ENCODE measurements around the gene ATP5F1B.

Gene ATP5F1B

DNA sequence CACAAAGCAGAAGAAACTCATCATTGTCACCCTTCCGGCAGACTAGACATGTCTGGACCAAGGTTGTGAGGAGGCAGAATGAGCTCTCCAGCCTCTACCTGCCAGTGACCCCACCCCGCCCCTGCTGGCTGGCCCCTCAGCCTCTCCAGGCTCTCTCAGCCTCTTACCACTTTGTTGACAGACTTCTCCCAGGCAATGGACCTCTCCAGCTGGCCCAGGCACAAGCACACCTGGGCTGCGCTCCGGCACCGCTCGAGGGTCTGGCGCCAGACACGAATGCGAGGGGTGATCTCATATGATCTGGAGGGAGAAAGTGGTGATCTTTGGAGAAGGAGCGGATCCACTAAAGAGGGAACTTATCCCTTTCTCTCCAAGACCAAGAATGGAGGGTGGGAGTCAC is 46.0 kb downstream of the ATP5F1B start:
- no peaks in the 10 kb centered on the region for H3K4me1 ChIP-seq (ENCODE audit: insufficient read depth, low read length)
- H3K27me3 ChIP-seq (ENCODE audit: insufficient read depth, low read length, poor library complexity), result no peaks in the 10 kb centered on the region
- no peaks in the 10 kb centered on the region for H3K9me3 ChIP-seq (ENCODE audit: insufficient read depth, low read length, severe bottlenecking)
- H3K9ac ChIP-seq (ENCODE audit: low read depth, low read length), result no peak overlapping the region
- H3K4me3 ChIP-seq (ENCODE audit: low read depth in 1 of 2, low read length in 2 of 2), result no peak overlapping the region
- peaks cover 84% of the 10 kb centered on the region for H3K36me3 ChIP-seq (ENCODE audit: insufficient read depth, low read length)
- no peaks in the 10 kb centered on the region for H4K20me1 ChIP-seq (ENCODE audit: insufficient read depth, low read length)
- TF ChIP-seq EZH2 (IDR thresholded peaks at IDR 0.05; ENCODE audit: borderline replicate concordance, low read depth, low read length, severe bottlenecking), result no peak
- TF ChIP-seq, protein P1, sequence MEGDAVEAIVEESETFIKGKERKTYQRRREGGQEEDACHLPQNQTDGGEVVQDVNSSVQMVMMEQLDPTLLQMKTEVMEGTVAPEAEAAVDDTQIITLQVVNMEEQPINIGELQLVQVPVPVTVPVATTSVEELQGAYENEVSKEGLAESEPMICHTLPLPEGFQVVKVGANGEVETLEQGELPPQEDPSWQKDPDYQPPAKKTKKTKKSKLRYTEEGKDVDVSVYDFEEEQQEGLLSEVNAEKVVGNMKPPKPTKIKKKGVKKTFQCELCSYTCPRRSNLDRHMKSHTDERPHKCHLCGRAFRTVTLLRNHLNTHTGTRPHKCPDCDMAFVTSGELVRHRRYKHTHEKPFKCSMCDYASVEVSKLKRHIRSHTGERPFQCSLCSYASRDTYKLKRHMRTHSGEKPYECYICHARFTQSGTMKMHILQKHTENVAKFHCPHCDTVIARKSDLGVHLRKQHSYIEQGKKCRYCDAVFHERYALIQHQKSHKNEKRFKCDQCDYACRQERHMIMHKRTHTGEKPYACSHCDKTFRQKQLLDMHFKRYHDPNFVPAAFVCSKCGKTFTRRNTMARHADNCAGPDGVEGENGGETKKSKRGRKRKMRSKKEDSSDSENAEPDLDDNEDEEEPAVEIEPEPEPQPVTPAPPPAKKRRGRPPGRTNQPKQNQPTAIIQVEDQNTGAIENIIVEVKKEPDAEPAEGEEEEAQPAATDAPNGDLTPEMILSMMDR (IDR thresholded peaks at IDR 0.05; ENCODE audit: borderline replicate concordance, extremely low read depth, low read length, poor library complexity, severe bottlenecking), result no peak
- no peak overlapping the region for H2AFZ ChIP-seq (ENCODE audit: low read depth, low read length)
- no peak overlapping the region for H3K27ac ChIP-seq (ENCODE audit: low read length)
- no peak overlapping the region for H3K4me2 ChIP-seq (ENCODE audit: insufficient read depth, low read length)
- DNase-seq (no peak), ATAC-seq (ENCODE audit: insufficient read depth, low read depth) (no peak)
- H3K79me2 ChIP-seq (ENCODE audit: insufficient read depth, low read length), result no peaks in the 10 kb centered on the region

DNA sequence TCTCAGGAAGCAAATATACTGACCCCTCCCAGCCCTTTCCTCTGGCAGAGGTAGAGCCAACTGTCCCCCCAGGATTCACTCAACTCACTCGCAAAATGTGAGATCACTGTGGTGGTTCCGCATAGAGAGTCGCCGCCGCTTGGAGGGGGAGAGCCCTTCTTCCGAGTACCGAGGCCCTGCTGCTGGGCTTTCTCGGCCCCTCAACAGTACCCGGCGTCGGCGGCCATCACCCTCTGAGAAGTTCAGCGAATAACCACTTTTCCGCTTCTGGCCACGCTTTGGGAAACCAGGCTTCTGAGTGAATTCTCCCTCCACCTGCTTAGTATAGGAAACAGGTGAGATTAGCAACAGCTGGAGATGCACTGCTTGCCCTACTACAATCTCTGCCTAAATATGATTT is 46.7 kb downstream of the ATP5F1B start:
- H3K4me1 ChIP-seq (ENCODE audit: insufficient read depth, low read length), result no peaks in the 10 kb centered on the region
- no peak overlapping the region for H2AFZ ChIP-seq (ENCODE audit: low read depth, low read length)
- no peak overlapping the region for H3K9ac ChIP-seq (ENCODE audit: low read depth, low read length)
- no peaks in the 10 kb centered on the region for H3K79me2 ChIP-seq (ENCODE audit: insufficient read depth, low read length)
- no peaks in the 10 kb centered on the region for H4K20me1 ChIP-seq (ENCODE audit: insufficient read depth, low read length)
- no peaks in the 10 kb centered on the region for H3K9me3 ChIP-seq (ENCODE audit: insufficient read depth, low read length, severe bottlenecking)
- no peak overlapping the region for H3K4me2 ChIP-seq (ENCODE audit: insufficient read depth, low read length)
- H3K36me3 ChIP-seq (ENCODE audit: insufficient read depth, low read length), result peaks cover 76% of the 10 kb centered on the region
- H3K27me3 ChIP-seq (ENCODE audit: insufficient read depth, low read length, poor library complexity), result no peaks in the 10 kb centered on the region
- DNase-seq (no peak), ATAC-seq (ENCODE audit: insufficient read depth, low read depth) (no peak)
- no peak overlapping the region for H3K27ac ChIP-seq (ENCODE audit: low read length)
- TF ChIP-seq, protein P1 (IDR thresholded peaks at IDR 0.05; ENCODE audit: borderline replicate concordance, extremely low read depth, low read length, poor library complexity, severe bottlenecking), result no peak
- no peak for TF ChIP-seq EZH2 (IDR thresholded peaks at IDR 0.05; ENCODE audit: borderline replicate concordance, low read depth, low read length, severe bottlenecking)
- no peak overlapping the region for H3K4me3 ChIP-seq (ENCODE audit: low read depth in 1 of 2, low read length in 2 of 2)

DNA sequence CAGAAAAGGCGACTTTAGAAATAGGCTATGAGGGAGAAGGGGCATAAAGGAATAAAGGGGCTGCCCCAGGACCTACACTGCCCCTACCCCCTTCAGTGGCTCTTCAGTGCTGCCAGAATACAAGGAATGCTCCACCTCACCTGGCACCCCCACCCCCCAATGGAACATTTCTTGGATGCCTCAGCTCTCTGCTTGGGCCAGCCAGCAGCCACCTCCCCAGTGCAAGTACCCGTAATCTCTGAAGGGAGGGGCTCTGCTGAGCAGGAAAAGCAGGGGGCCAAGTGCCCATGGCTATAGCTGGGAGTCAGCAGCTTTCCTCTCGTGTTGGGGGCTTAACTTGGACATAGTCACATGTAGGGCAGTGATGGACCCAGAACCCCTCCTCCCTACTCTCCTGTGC is 49.0 kb downstream of the ATP5F1B start:
- Histone ChIP-seq H4K20me1 (ENCODE audit: insufficient read depth, low read length) (no peaks in the 10 kb centered on the region), H3K27me3 (ENCODE audit: insufficient read depth, low read length, poor library complexity) (no peaks in the 10 kb centered on the region), H3K27ac (ENCODE audit: low read length) (no peak overlapping the region), H2AFZ (ENCODE audit: low read depth, low read length) (no peak overlapping the region), H3K79me2 (ENCODE audit: insufficient read depth, low read length) (no peaks in the 10 kb centered on the region), H3K4me3 (ENCODE audit: low read depth in 1 of 2, low read length in 2 of 2) (no peak overlapping the region), H3K9ac (ENCODE audit: low read depth, low read length) (no peak overlapping the region), H3K4me2 (ENCODE audit: insufficient read depth, low read length) (no peak overlapping the region), H3K36me3 (ENCODE audit: insufficient read depth, low read length) (peaks cover 55% of the 10 kb centered on the region), H3K4me1 (ENCODE audit: insufficient read depth, low read length) (no peaks in the 10 kb centered on the region), H3K9me3 (ENCODE audit: insufficient read depth, low read length, severe bottlenecking) (no peaks in the 10 kb centered on the region)
- TF ChIP-seq, protein P1 (IDR thresholded peaks at IDR 0.05; ENCODE audit: borderline replicate concordance, extremely low read depth, low read length, poor library complexity, severe bottlenecking), result no peak
- no peak for TF ChIP-seq EZH2 (IDR thresholded peaks at IDR 0.05; ENCODE audit: borderline replicate concordance, low read depth, low read length, severe bottlenecking)
- no peak for ATAC-seq (ENCODE audit: insufficient read depth, low read depth)
- no peak for DNase-seq
